GM18511 (cell line): ENCODE results near the gene GTF2F2.
"Not testable (repeated sequence)": the region's sequence is repeated elsewhere in the genome, so short reads cannot be mapped to it uniquely, and the experiment has no call there.

Experiments
- ATAC-seq: cut with Tn5 transposase; IDR thresholded peaks from one replicate; pipeline ENCODE4 v1.9.1; 2021; ENCODE audit warnings: mild to moderate bottlenecking, moderate library complexity; ENCODE audit not compliant: unreplicated experiment

The GTF2F2 gene

GRCh38 chr13:45244736-45245135 lies 124.4 kb downstream of the GTF2F2 start:
- ATAC-seq: not testable (repeated sequence)

GRCh38 chr13:45249662-45250061 lies 129.4 kb downstream of the GTF2F2 start:
- ATAC-seq: no peak

GRCh38 chr13:45254396-45254795 lies 134.1 kb downstream of the GTF2F2 start:
- no peak for ATAC-seq

- ATAC-seq: no peak
These were observed 135.1 kb downstream of the GTF2F2 start for GRCh38 chr13:45255247-45255987.

- no peak for ATAC-seq
These were observed 135.9 kb downstream of the GTF2F2 start for GRCh38 chr13:45256254-45256653.

GRCh38 chr13:45257638-45258333 lies 137.5 kb downstream of the GTF2F2 start:
- no peak for ATAC-seq

- ATAC-seq: no peak
These were observed 138.0 kb downstream of the GTF2F2 start for GRCh38 chr13:45258334-45258675.

- no peak for ATAC-seq
These were observed 146.9 kb downstream of the GTF2F2 start for GRCh38 chr13:45267215-45267614.

- ATAC-seq: no peak
These were observed 148.9 kb downstream of the GTF2F2 start for GRCh38 chr13:45269204-45269603.

- ATAC-seq: no peak
These were observed 156.6 kb downstream of the GTF2F2 start for GRCh38 chr13:45276913-45277312.

- ATAC-seq: no peak
These were observed 157.9 kb downstream of the GTF2F2 start for GRCh38 chr13:45278096-45278645.

GRCh38 chr13:45280011-45280410 lies 159.7 kb downstream of the GTF2F2 start:
- ATAC-seq: no peak

- no peak for ATAC-seq
These were observed 160.7 kb downstream of the GTF2F2 start for GRCh38 chr13:45280751-45281634.

GRCh38 chr13:45282994-45283393 lies 162.7 kb downstream of the GTF2F2 start:
- ATAC-seq: no peak

GRCh38 chr13:45289936-45290563 lies 169.7 kb downstream of the GTF2F2 start:
- ATAC-seq: no peak

- no peak for ATAC-seq
These were observed 171.9 kb downstream of the GTF2F2 start for GRCh38 chr13:45292176-45292575.

GRCh38 chr13:45295536-45295935 lies 175.2 kb downstream of the GTF2F2 start:
- ATAC-seq: no peak

GRCh38 chr13:45296259-45296658 lies 175.9 kb downstream of the GTF2F2 start:
- no peak for ATAC-seq

GRCh38 chr13:45297456-45298205 lies 177.3 kb downstream of the GTF2F2 start:
- peak; percentile 78 for ATAC-seq

GRCh38 chr13:45298206-45298505 lies 177.8 kb downstream of the GTF2F2 start:
- ATAC-seq: no peak
